Keratinocyte (primary cell): Measurements from ENCODE around the gene SRPX.

Experiments used
- CTCF ChIP-seq, 3 experiments: IDR thresholded peaks in 1 of 3; conservative IDR thresholded peaks in 1 of 3; optimal IDR thresholded peaks in 1 of 3; 2 replicates in 2 of 3; 3 replicates in 1 of 3; pipeline versions ENCODE3 to v1.5.1; 2011; ENCODE audit warnings: low read length in 3 of 3, mild to moderate bottlenecking in 3 of 3, moderate library complexity in 2 of 3, control low read depth in 1 of 3, inconsistent platforms in 1 of 3; ENCODE audit not compliant: insufficient read depth in 2 of 3; ENCODE audit errors: extremely low read depth in 1 of 3
- EZH2 ChIP-seq: IDR thresholded peaks from one replicate; pipeline ENCODE4 v1.6.1; 2012; ENCODE audit warnings: inconsistent platforms, mild to moderate bottlenecking, low read length, moderate library complexity

GRCh38 chrX:38172596-38172995, 48.1 kb downstream of the SRPX start:
- no peak for TF ChIP-seq CTCF (optimal IDR thresholded peaks at IDR 0.05 in 1 of 3, IDR thresholded peaks at IDR 0.05 in 1 of 3, conservative IDR thresholded peaks at IDR 0.05 in 1 of 3; ENCODE audit: extremely low read depth in 1 of 3, insufficient read depth in 2 of 3, low read length in 3 of 3)
- TF ChIP-seq EZH2 = no peak
